Lung (tissue), 12 donors: ENCODE measurements around the gene ACTG1. TPM values are rescaled to one million over a fixed set of nuclear protein-coding genes. Genes with fewer than 3 reads are reported as not detected.

Experiments
- ATAC-seq: fragments of 200-7000 bp; cut with Tn5 transposase; one replicate; pipeline ENCODE4 v1.9.1; 2020; ENCODE audit warnings: moderate number of reproducible peaks; ENCODE audit not compliant: insufficient read depth, low FRiP score
- DNase-seq, 3 donors: peaks; one replicate each; pipeline ENCODE4 v3.0.0-alpha.2; 2013 to 2017
- H3K27ac ChIP-seq, 2 donors: one replicate each; pipeline ENCODE4 v1.5.1; 2013; ENCODE audit warnings: mild to moderate bottlenecking in 2 of 2, moderate library complexity in 2 of 2, control low read depth in 1 of 2, inconsistent platforms in 1 of 2, low read depth in 1 of 2, low read length in 1 of 2
- H3K27me3 ChIP-seq, 3 donors: one replicate each; pipeline ENCODE4 v1.5.1; 2013; ENCODE audit warnings: low read length in 2 of 3; ENCODE audit not compliant: control insufficient read depth in 3 of 3, insufficient read depth in 3 of 3
- H3K36me3 ChIP-seq, 4 donors: one replicate each; pipeline ENCODE4 v1.5.1; 2013; ENCODE audit warnings: low read length in 4 of 4, mild to moderate bottlenecking in 1 of 4, moderate library complexity in 1 of 4; ENCODE audit not compliant: control insufficient read depth in 4 of 4, insufficient read depth in 4 of 4
- H3K4me1 ChIP-seq, 5 donors: one replicate each; pipeline ENCODE4 v1.5.1; 2013; ENCODE audit warnings: low read length in 5 of 5, mild to moderate bottlenecking in 2 of 5, moderate library complexity in 1 of 5; ENCODE audit not compliant: control insufficient read depth in 5 of 5, insufficient read depth in 5 of 5
- H3K4me3 ChIP-seq: one replicate; pipeline ENCODE4 v1.5.1; 2013; ENCODE audit warnings: mild to moderate bottlenecking, control low read depth, moderate library complexity
- H3K9ac ChIP-seq, 2 donors: one replicate each; pipeline ENCODE4 v1.5.1; 2013; ENCODE audit warnings: low read length in 2 of 2, control low read depth in 1 of 2; ENCODE audit not compliant: insufficient read depth in 1 of 2
- H3K9me3 ChIP-seq, 4 donors: one replicate each; pipeline ENCODE4 v1.5.1; 2013; ENCODE audit warnings: low read length in 3 of 4, mild to moderate bottlenecking in 1 of 4, moderate library complexity in 1 of 4; ENCODE audit not compliant: control insufficient read depth in 4 of 4, insufficient read depth in 3 of 4
- CTCF ChIP-seq: IDR thresholded peaks from 2 replicates; pipeline ENCODE4 v1.5.1; 2012; ENCODE audit warnings: mild to moderate bottlenecking; ENCODE audit errors: control extremely low read depth, extremely low read depth
- WGBS, 2 donors: extraction: QIAGEN DNeasy Blood & Tissue Kit; methylation state at CpG; one replicate each; pipeline ENCODE4 v1.1.7; 2013; 5-methylcytosine and 5-hydroxymethylcytosine counted together
- polyA plus RNA-seq, 2 donors: library from polyadenylated mRNA; stranded (reverse); fragments of 200-250 nt; gene quantifications; one replicate each; pipeline ENCODE4 v1.2.1, GENCODE V29; 2013
- total RNA-seq, 2 donors: library from RNA; depleted of rRNA in 1 of 2; stranded (reverse); fragments of >200 nt in 1 of 2; gene quantifications; one replicate each; pipeline ENCODE4 v1.2.1, GENCODE V29; 2014 to 2021
- donor health status: control.
- donor health status: control.
- donor health status: Bipolar disorder and iron deficiency.
- donor health status: healthy.
- donor health status: DM: yes; HTN: yes; CAD: no.

ACTG1 gene
- total and polyA plus RNA-seq, 4 donors, result 1,461 to 4,301 (median 3,063) TPM

- Histone ChIP-seq H3K9me3 (peaks cover 0 to 4% (median 0%) of the 10 kb centered on the region in 4 donors), H3K36me3 (no peaks in the 10 kb centered on the region), H3K4me1 (peaks cover 0 to 30% (median 12%) of the 10 kb centered on the region in 5 donors), H3K27me3 (no peaks in the 10 kb centered on the region), H3K4me3 (no peak overlapping the region), H3K27ac (no peak overlapping the region), H3K9ac (no peak overlapping the region)
- no peak for TF ChIP-seq CTCF
- DNase-seq, result no peak
- ATAC-seq, result no peak
- 90% methylated on average over 20 of the region's 20 CpGs for WGBS, 2 donors
Observed at GRCh38 chr17:81479175-81480071, 33.2 kb downstream of the ACTG1 start.

- H3K27me3 ChIP-seq, result no peaks in the 10 kb centered on the region
- no peaks in the 10 kb centered on the region for H3K36me3 ChIP-seq
- H3K4me1 ChIP-seq, result peaks cover 0 to 24% (median 9%) of the 10 kb centered on the region in 5 donors
- DNase-seq (no peak), ATAC-seq (no peak)
- H3K27ac ChIP-seq, result no peak overlapping the region
- 93 to 95% methylated on average over 20 of the region's 20 CpGs for WGBS, 2 donors
- peaks cover 0 to 4% (median 0%) of the 10 kb centered on the region in 4 donors for H3K9me3 ChIP-seq
- no peak overlapping the region for H3K4me3 ChIP-seq
- TF ChIP-seq CTCF, result no peak
- H3K9ac ChIP-seq, result no peak overlapping the region
Observed at GRCh38 chr17:81478119-81478518, 34.5 kb downstream of the ACTG1 start.

- H3K4me3 ChIP-seq, result no peak overlapping the region
- ATAC-seq (no peak), DNase-seq (no peak)
- no peak for TF ChIP-seq CTCF
- H3K27me3 ChIP-seq, result no peaks in the 10 kb centered on the region
- no peak overlapping the region for H3K27ac ChIP-seq
- H3K9me3 ChIP-seq, result peaks cover 0 to 4% (median 0%) of the 10 kb centered on the region in 4 donors
- no peaks in the 10 kb centered on the region for H3K36me3 ChIP-seq
- 75 to 85% methylated on average over 7 of the region's 7 CpGs for WGBS, 2 donors
- H3K9ac ChIP-seq, result no peak overlapping the region
- H3K4me1 ChIP-seq, result peaks cover 0 to 19% (median 9%) of the 10 kb centered on the region in 5 donors
Observed at GRCh38 chr17:81477173-81477572, 35.4 kb downstream of the ACTG1 start.
